ENCODE data around the gene ALK.

Gene ALK

DNA sequence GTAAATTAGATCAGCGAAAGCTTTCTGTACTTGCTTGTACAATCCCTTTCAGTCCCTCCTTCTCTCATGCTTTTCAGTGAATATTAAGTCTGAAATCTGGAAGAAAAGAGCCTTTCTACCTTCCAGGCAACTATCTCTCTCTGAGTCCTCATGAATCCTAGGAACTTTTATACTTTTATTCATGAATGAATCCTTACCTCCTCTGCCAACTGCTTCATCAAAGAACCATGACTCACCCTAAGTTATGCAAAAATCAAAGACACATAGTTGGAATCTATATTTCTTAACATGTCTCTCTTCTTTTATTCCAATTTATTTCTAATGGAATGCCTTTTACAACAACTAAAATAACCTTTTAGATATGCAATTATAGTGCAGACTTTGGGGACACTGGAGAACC lies 412.0 kb downstream of the ALK start:
- DNase-seq (ENCODE audit: extremely low read depth in 1 of 2, low read depth in 1 of 2) = no peak

DNA sequence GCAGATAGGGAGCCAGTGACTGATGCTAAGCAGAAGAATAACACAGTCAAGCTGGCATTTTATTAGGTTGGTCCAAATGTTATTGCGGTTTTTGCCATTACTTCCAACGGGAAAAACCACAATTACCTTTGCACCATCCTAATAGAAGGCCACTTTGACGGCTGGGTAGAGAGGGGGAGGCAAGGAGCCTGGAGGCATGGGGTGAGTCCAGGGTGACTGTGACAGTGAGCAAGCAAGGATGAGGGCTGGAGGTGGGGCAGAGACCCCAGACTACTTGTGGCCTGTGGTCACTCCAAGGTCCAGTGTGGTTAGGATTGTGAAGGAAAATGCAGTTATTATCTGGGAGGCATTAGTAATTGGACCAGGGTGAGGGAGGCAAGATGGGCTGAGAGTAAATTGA lies 416.6 kb downstream of the ALK start:
- no peak for DNase-seq (ENCODE audit: extremely low read depth in 1 of 2, low read depth in 1 of 2)

DNA sequence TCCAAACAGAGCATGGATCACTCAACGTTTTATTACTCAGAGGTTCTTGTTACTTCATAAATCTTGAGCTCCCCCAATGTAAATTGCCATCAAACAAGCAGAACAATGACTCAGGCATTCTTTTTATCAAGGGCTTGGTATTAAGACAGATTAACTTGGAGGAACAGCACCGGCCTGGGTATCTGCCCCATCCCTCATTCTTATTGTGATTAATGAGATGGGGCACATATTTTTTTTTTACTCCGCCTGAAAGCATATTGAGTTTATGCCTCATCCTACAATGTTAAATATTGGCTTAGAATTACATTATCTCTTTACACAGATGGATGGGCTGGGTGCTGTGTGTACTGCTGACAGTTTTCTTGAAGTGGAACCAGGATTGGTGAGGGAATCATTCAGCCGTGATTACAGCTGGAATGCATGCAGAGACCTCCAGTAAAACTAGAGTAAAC lies 418.9 kb downstream of the ALK start:
- no peak for DNase-seq (ENCODE audit: extremely low read depth in 1 of 2, low read depth in 1 of 2)

DNA sequence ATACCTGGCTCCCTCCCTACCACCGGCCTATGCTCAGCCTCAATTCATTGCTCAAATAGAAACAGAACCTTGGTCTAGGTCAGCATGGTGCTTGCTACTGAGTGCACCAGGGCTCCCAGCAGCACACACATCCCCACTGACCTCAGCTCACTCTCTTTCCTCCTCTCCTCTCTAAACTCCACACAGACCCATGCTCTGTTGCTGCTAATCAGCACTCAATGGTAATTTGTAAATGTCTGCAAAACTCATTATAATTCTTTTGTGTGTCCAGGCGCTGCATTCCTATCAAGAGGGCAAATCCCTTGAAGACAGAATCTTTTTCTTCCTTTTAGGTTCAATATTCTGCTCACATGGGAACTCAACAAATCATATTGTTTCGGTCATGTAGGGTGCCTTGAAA lies 424.0 kb downstream of the ALK start:
- DNase-seq (ENCODE audit: extremely low read depth in 1 of 2, low read depth in 1 of 2) = no peak

DNA sequence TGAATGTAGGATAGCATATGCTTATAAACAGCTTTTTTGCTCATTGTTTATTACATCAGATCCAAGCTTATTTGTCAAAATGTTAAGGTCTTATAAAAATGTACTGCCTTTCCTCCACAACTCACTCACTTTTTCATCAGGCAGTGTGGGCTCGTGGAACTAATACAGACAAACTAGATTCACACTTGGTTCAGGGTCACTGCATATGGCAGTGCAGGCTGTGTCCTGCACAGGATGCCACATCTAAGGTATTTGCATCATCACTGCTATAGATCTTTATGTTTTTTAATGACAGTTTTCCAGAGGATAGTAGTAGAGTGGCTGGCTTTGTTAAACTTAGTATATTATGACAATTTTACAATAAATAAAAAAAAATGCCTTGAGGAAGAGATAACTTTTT lies 425.2 kb downstream of the ALK start:
- no peak for DNase-seq (ENCODE audit: extremely low read depth in 1 of 2, low read depth in 1 of 2)

DNA sequence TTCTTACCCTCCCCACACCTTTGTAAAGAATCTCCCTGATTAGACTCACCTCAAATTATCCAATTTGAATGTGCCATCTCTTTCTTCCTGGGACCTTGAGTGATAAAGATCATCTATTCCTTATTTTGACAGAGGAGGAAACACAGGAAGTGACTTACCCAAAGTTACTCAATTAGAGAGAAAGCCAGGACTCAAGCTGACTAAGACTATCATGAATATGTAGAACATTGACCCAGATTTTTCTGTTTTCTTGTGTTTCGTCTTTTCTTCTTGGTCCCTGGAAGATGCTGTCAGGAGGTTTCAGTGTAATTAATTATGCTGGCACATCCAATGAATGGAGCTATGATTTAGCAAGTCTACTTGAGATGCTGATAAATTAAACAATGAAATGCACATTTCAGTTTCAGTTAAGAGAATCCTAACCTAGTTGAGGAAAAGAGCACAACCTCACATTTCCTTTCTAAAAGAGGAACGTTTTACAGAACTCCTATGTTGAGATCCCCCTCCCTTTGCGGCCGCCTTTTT lies 425.8 kb downstream of the ALK start:
- DNase-seq (ENCODE audit: extremely low read depth in 1 of 2, low read depth in 1 of 2) = no peak

DNA sequence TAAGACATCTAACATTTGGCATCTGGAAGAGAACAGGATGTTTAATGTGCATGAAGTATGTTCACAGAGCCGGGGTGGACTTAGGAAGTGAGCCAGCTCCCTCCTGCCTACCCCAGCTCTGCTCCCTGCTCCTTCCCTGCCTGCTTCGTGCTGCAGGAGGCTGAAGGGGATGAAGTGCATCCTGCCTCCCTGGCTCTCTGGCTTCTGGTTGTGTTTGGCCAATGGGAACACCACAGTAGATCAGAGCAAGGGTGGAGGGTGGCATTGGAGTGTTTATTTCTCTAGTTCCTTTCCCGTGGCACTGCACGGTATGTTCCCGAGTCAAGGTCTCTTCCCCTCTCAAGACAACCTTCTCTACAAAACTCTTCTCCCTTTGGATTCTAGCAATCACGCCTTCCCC lies 426.3 kb downstream of the ALK start:
- no peak for DNase-seq (ENCODE audit: extremely low read depth in 1 of 2, low read depth in 1 of 2)

DNA sequence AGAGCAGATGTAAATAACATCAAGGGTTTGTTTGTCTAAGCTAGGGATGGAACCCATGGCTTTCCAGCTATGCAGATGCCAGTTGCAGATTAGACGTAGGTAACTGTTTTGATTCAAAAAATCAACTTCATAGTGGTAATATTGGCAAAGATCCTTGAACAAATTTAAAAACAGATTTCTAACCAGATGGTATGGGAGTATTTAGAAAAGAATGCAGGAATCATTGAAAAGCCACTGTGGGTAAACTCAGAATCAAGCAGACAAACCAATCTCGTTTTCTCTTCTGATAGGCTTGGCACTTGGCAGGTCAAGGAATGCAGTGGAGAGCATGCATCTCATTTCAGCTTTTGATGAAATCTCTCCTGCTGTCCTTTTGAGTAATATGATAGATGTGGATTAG lies 428.7 kb downstream of the ALK start:
- no peak for DNase-seq (ENCODE audit: extremely low read depth in 1 of 2, low read depth in 1 of 2)

DNA sequence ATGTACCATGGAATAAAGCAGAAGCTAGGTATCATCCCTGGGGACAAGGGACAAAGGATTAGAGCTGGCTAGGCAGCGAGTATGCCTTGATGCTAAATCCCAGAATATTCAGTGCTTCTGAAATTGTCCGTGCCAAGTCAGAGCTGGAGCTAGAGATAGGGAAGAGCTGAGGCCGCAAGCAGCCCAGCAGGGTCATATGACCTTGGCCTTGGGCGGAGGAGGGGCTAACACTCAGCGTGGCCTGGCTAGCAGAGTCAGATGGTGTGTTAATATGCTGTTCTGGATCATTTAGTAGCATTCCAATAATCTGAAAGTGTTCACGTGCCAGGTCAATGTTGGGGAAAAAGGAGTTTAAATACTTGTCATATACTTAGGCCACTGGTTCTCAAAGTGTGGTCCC lies 431.3 kb downstream of the ALK start:
- DNase-seq (ENCODE audit: extremely low read depth in 1 of 2, low read depth in 1 of 2) = no peak

DNA sequence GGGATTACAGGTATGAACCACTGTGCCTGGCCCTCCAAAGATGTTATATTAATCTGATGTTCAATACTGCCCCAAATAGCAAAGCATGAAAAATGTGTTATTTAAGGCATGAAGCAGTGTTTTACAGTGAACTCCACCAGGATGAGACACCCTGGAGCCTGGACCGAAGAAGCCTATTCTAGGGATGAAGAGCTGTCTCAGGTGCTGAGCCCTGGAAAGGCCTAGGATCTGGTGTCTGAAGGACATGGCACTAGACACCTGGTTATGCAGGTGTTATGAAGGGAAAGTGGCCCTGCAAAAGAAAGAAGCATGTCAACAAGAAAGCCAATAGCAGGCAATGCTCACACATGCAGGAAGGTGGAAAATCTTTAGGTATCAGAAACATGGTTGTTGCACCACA lies 431.8 kb downstream of the ALK start:
- no peak for DNase-seq (ENCODE audit: extremely low read depth in 1 of 2, low read depth in 1 of 2)

DNA sequence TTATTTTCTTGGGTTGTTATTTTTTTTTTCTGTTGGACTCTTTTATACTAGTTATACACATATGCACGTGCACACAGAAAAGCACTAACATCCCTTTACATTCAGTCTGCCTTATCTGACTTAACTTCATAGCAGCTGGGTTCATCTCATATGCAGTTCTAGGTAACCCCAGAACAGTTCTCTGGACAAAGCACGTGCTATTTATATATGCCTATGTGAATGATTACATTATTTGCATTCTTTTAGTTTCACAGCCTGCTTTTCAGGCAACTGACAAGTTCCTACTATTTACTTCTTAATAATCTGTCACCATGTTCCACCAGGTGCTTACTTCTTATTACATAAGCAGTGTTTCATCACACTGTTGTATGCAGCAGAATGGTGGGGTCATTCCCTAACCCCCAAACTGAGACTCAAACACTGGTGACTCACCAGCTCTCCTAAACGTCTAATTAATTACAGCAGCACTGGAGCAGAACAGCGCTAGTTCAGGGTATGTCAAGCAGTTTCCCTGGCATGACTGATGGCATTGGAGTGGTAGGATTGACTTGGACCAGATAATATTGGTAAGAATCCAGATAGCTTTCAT lies 433.3 kb downstream of the ALK start:
- no peak for DNase-seq (ENCODE audit: extremely low read depth in 1 of 2, low read depth in 1 of 2)

DNA sequence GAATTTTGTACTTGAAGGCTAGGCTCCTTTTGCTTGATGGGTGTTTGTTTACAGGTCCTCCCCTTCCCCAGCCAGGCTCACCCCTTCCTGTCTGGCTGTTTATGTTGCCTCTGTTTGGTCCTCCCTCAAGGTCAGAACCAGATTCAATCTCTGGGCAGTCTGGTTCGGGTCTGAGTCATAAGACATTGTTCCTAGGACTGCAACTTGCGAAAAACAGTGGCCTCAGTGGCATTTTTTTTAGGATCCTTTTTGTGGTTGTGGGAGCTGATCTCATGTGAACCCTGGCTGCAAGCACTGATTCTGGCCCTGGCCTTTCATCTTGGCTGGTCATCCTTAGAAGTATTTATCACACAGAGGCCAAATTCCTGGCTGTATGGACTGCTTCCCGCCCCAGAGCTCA lies 435.8 kb downstream of the ALK start:
- no peak for DNase-seq (ENCODE audit: extremely low read depth in 1 of 2, low read depth in 1 of 2)

DNA sequence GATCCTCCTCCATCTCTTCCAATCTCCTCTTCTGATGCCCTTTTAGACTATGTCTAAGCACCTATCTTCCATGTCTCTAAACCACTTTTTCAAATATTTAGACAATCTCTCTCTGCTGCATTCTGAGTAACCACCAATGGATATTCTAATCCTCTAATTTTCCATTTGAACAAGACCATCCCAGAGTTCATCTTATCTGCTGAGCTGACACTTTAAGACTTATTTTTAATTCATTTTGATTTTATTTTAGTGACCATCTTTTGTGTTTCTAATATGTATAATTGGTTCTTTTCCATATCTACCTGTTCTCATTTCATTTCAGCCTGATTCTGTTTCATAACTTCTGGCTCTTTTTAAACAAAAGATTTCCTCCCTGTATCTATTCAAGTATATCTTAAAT lies 436.3 kb downstream of the ALK start:
- DNase-seq (ENCODE audit: extremely low read depth in 1 of 2, low read depth in 1 of 2) = no peak

DNA sequence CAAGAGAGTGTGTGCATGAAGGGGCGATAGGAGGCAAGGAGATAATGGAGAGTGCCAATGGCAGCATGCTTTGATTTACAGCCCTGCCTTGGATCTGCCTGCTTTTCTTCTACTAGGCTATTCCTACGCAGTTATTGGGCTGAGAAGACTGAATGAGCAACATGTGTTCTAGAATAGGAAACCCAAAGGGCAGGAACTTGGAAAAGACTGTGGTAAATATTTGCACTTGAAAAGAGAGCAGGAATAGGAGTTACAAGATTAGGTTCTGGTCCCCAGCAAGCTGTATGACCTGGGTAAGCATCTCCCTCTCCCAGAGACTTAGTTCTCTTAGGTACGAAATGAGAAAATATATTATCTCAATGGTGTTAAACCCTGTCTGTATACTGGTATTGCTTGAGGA lies 438.5 kb downstream of the ALK start:
- DNase-seq (ENCODE audit: extremely low read depth in 1 of 2, low read depth in 1 of 2) = no peak

DNA sequence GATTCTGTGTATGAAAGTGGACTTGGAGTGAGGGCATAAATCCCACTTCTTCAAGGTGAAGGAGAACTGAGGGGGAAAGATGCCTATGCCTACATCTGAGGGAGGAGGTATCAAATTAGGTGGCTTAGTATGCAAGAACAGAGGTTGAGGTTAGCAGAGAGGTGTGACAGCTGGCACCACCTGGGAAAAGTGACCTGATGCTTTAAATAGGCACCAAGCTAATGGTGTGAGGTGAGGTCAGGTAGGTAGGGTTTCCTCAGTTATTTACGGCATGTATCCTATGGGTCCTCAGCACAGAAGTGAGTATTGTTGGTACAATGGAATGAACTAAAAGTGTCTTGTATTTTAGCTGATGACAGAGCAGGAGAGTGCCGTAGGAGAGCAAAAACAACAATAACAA lies 439.0 kb downstream of the ALK start:
- no peak for DNase-seq (ENCODE audit: extremely low read depth in 1 of 2, low read depth in 1 of 2)

DNA sequence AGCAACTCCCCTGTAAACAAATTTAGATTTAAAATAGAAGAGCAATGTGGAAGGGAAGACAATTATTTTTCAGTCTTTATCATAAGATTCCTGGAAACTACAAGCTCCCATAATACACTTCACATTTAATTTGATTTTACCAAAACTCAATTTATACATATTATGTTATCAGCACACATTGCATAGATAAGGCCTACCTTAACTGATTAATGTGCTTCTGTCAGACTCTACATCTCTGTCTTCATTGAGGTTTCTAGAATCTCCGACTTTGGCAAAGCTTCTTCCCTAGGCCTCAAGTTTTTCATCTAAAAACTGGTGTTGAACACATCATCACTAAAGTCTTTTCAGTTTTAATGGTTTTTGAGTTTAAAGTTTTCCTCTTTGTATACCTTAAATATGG lies 440.1 kb downstream of the ALK start:
- no peak for DNase-seq (ENCODE audit: extremely low read depth in 1 of 2, low read depth in 1 of 2)

DNA sequence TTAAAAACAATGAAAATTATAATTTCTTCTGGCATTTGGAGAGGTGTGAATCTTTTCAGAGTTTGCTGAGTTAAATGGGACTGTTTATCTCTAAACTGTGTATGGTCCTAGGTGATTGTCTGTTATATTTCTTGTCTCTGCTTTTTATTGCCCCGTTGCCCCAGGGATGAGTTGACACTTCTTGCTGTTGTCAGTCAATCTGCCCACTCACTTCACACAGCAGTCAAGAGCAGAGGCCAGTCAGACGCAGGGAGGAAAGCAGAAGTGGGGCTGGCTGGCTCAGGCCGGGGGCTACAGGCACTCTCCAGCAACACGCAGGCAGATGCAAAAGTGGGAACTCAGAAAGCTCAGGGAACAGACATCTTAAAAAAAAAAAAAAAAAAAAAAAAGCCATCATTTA lies 441.0 kb downstream of the ALK start:
- DNase-seq (ENCODE audit: extremely low read depth in 1 of 2, low read depth in 1 of 2) = no peak

DNA sequence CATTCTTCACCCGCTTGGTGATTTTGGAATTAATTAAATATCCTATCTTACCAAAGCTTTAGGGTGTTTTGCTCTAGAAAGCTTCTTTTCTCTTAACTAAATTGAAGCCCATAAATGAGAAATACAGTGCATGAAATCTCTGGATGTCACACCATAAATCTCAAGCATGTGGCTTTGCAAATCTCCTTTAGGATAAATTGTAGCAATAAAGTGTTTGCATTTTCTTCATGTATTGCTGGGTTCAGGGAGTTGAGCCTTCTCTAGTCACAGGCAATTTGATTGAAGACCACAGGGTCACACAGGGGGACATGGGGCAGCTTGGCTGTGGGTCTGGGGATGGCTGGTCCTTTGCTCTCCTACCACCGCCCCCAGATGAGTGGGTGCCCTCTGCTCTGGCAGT lies 442.0 kb downstream of the ALK start:
- no peak for DNase-seq (ENCODE audit: extremely low read depth in 1 of 2, low read depth in 1 of 2)

DNA sequence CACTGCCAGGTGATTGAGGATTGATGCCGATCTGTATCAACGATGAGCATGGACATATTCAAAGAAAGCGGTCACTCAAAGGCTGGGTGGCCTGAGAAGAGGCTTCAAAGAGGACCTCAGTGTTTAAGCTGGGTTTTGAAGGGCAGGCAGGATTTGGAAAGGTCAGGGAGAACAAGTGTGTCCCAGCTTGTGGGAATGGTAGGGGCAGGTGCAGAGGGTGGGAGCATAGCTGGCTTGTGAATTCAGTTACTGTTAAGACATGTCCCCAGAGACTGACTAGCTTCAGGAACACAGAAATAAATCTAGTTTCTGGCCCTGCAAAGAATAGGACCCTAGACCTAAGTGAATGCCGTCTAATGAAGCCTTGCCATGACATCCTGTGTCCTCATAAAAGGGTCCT lies 442.7 kb downstream of the ALK start:
- DNase-seq (ENCODE audit: extremely low read depth in 1 of 2, low read depth in 1 of 2) = no peak

DNA sequence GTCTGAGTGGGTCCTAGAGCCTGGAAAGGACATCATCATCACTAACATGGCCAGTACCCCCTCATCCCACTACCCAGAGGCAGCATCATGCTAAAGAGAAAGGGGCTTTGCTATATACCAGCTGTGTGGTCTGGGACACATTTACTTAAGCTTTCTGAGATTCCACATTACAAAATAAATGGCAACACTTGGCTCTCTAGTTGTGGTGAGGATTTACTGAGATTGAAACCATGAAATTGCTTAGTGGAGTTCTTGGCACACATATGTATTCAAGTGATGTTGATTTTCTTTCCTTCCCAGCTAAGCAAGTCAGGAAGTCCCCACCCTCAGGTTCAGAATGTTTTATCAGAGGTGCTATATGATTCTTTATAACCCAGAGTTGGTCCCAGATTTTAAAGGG lies 444.2 kb downstream of the ALK start:
- DNase-seq (ENCODE audit: extremely low read depth in 1 of 2, low read depth in 1 of 2) = no peak

DNA sequence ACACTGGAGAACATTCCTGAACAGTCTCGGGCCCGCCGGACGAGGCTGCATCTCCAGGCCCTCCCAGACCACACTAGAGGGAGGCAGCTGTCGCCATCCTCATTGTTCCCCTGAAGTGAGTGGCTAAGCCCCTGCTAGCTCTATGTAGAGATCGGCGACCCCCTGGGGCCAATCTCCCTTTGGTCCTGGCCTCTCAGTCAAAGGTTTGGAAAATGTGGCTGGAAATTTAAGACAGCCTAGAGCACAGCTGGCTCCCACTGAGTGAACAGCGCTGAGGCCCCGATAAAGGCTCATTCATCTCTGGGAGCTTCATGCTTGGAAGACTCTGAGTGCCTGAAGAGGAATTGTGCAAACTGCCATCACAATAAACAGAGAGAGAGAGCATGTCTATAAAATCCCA lies 445.9 kb downstream of the ALK start:
- no peak for DNase-seq (ENCODE audit: extremely low read depth in 1 of 2, low read depth in 1 of 2)

DNA sequence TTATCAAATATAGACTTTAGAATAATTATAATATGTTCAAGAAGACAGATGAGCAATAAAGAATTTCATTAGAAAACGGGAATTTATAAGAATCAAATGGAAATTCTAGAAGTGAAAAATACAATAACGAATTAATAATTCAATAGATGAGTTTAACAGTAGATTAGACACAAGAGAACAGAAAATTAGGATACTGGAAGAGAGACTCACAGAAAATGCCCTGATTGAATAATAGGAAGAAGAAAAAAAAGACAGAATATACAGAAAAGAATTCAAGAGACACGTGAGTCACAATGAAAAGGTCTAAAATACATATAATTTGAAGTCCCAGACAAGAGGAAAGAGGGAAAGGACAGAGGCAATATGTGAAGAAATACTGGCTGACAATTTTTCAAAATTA lies 451.4 kb downstream of the ALK start:
- DNase-seq (ENCODE audit: extremely low read depth in 1 of 2, low read depth in 1 of 2) = no peak

DNA sequence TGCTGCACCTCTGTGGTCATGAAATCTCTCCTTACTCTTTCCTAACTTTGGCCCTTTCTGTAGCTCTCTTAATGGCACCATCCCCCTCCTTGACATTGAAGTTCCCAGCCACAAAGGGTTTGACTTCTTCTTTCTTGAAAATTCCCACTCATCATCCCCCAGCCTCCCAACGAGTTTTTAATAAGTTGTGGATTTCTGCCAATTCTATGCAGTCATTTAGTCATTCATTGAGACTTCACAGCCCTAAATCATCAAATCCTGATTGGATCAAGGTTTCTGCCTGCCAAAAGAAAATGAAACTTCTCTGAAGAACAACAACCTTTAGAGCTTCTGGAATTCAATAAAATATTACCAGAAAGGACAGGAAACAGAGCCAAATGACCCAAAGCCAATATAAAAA lies 451.9 kb downstream of the ALK start:
- DNase-seq (ENCODE audit: extremely low read depth in 1 of 2, low read depth in 1 of 2) = no peak

Measured in stimulated activated CD8-positive, alpha-beta memory T cell treated with anti-CD3 and anti-CD28 coated beads, Interleukin-7, amount 100 ng/mL, for 48 hours (primary cell).